LoVo (cell line): ENCODE measurements around the gene SEMA7A.
"Not testable (repeated sequence)": the region's sequence is repeated elsewhere in the genome, so short reads cannot be mapped to it uniquely, and the experiment has no call there.

Source experiments
- DNase-seq: peaks from one replicate; pipeline ENCODE4 v3.0.0-alpha.2; 2016; ENCODE audit warnings: low spot score

Gene SEMA7A

GRCh38 chr15:74399511-74400312 is 34.0 kb downstream of the SEMA7A start:
- no peak for DNase-seq

- no peak for DNase-seq
Observed at GRCh38 chr15:74399100-74399499, 34.7 kb downstream of the SEMA7A start.

DNA sequence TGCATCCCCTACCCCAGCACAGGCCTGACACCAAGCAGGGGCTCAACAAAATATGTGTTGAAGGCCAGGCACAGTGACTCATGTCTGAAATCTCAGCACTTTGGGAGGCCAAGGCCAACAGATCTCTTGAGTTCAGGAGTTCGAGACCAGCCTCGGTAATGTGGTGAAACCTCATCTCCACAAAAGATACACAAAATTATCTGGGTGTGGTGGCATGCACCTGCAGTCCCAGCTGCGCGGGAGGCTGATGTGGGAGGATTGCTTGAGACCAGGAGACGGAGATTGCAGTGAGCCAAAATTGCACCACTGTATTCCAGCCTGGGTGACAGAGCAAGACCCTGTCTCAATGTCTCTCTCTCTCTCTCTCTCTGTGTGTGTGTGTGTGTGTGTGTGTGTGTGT is 35.6 kb downstream of the SEMA7A start:
- no peak for DNase-seq

GRCh38 chr15:74397239-74398068 is 36.3 kb downstream of the SEMA7A start:
- no peak for DNase-seq

GRCh38 chr15:74396445-74397238 is 37.1 kb downstream of the SEMA7A start:
- DNase-seq: peak; percentile 93

- no peak for DNase-seq
Observed at GRCh38 chr15:74396146-74396438, 37.7 kb downstream of the SEMA7A start.

DNA sequence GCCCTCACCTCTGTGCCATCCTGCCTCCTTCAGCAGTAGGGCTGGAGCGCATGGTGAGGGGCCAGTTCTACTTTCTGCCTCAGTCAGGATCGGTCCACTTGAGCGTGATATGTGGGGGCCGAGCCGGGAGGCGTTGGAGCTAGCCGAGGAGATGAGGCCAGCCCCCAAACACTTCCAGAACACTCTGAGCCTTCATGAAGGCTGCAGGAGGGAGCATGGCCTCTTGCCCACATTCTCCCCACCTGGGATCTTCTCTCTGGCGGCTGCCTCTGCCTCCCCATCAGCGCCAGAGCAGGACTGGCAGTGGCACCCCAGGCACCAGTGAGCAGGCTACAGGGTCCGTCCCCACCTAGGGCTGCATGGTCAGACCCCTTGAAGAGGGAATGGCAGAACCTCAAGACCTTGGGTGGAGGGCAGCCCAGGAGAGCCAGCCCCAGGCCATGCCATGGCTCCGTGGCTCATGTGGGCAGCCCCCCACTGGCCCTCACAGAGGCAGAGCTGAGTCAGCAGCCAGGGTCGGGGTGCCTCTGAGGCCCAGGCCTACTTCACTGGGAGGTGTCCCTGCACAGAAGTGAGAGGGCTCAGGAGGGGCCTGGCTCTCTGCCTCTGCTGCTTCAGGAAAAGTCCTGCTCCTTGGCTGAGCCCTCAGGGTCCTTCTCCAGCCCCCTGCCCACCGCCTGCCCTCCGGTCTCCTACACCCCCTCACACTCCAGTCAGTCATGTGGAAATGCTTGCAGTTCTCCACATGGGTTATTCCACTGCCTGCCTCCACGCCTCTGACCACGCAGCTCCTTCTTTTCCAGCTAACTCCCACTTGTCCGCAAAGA is 38.2 kb downstream of the SEMA7A start:
- DNase-seq: no peak

DNA sequence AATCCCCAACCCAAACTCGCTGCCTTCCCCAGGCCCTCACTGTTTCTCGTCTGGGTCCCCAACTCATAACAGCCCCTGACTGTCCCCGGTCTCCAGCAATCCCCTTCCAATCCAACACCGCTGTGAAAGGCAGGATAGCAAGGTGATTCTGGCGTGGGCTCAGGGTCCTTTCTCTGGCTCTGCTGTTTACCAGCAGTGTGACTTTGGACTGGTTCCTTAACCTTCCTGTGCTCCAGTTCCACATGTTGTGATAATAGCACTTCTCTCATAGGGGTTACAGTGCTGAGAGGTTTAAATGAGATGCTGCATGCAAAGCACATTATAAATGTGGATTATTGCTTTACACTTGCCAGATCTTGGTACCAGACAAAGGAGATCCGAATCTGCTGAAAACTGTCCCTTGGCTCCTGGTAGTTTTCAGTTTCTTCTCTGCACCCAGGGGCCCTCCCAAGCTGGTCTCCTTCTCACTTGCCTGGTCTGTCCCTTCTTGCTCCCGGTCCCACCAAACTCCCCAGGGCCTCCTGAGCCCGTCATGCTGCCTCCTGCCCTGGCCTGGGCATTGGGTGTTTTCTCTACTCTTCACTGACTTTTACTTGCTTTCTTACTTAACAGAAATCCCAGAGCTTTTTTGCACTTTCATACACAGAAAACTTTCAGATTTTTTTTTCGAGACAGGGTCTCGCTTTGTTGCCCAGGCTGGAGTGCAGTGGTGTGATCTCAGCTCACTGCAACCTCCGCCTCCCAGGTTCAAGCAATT is 39.5 kb downstream of the SEMA7A start:
- DNase-seq: no peak

GRCh38 chr15:74393423-74393822 is 40.3 kb downstream of the SEMA7A start:
- no peak for DNase-seq

DNA sequence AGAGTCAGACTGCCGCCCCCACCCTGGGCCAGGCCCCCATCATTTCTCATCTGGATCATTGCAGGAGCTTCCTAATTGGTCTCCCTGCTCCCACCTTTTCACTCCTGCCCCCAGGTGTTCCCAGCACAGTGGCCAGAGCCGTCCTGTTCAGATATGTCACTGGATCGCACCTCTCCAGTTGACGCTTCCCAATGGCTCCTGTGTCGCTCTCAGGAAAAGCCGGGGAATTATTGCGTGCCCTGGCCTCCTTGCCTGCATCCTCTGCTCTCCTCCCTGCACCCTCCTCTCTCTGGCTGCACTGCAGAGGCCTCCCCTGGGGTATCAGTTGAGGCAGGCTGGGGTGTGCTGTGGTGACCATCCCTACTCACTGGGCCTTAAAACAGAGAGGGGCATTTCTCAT is 40.9 kb downstream of the SEMA7A start:
- DNase-seq: no peak

- no peak for DNase-seq
Observed at GRCh38 chr15:74392451-74392830, 41.3 kb downstream of the SEMA7A start.

- DNase-seq: no peak
Observed at GRCh38 chr15:74391582-74392450, 41.9 kb downstream of the SEMA7A start.

GRCh38 chr15:74390647-74391288 is 43.0 kb downstream of the SEMA7A start:
- DNase-seq: no peak

DNA sequence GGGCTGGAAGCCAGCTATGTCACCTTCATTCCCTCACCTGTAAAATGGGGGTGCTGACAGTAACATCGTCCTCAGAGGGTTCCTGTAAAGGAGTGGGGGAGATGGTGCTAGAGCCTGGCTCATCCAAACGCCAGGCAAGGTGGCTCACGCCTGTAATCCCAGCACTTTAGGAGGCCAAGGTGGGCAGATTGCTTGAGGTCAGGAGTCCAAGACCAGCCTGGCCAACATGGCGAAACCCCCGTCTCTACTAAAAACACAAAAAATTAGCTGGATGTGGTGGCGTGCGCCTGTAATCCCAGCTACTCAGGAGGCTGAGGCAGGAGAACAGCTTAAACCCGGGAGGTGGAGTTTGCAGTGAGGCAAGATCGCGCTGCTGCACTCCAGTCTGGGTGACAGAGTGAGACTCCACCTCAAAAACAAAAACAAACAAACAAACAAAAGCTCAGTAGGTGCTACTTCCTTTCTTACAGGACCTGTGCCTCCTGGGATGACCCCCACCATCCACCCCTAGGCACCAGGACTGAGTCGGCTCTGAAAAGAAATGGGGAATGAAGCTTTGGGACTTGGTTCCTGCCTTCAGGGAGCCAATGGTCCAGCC is 43.6 kb downstream of the SEMA7A start:
- DNase-seq: not testable (repeated sequence)

- no peak for DNase-seq
Observed at GRCh38 chr15:74389241-74390048, 44.3 kb downstream of the SEMA7A start.

DNA sequence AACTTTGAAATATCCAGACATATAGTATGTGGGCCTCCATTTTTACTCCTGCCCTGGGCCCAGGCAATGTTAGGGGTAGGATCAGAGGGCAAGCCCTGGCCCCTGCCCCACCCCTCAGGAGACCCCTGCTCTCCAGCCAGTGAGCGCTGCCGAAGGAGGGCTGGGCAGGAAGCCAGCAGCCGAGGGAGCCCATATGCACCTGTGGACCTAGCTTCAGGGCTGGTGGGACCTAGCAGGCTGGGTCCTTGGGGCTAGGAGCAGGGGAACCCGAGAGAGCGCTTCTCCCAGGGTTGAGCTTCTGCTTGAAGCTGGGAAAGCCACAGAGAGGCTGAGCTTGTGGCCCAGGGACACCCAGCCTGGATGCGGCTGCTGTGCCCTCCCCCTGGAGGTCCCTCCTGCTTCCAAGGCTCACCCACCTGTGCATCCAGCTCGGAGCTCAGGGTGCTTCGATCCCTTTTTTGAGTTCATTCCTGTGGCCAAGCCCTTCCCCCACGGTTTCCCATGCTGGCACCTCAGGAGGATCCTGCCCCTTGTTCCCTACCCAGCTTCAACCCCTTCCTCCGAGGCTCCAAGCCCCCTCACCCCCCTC is 45.3 kb downstream of the SEMA7A start:
- no peak for DNase-seq

GRCh38 chr15:74387621-74388362 is 46.0 kb downstream of the SEMA7A start:
- DNase-seq: no peak
